Calu3 (cell line): ENCODE measurements around the gene TRIM22. TPM values are rescaled to one million over a fixed set of nuclear protein-coding genes. Genes with fewer than 3 reads are reported as not detected.

Experiments used
- BruUV-seq: library from RNA; stranded (reverse); fragments of 400-500 nt; replicated peaks from 2 replicates; lab custom pipeline; 2021; lab: Mats Ljungman, UMichigan
- CTCF ChIA-PET: fragments of 300-600 bp; sonication (Branson Sonifier 250); formaldehyde crosslinking; loops from one replicate; lab custom pipeline; 2022; ENCODE audit warnings: antibody characterized with exemption; lab: Charles Lee
- DNase-seq: peaks from one replicate; pipeline ENCODE4 v3.0.0; 2022
- H3K27ac Mint-ChIP-seq: one replicate; pipeline ENCODE4 v1.8.0; 2022; ENCODE audit warnings: mixed read lengths; ENCODE audit not compliant: unreplicated experiment
- H3K27me3 Mint-ChIP-seq: one replicate; pipeline ENCODE4 v1.8.0; 2022; ENCODE audit warnings: mixed read lengths; ENCODE audit not compliant: unreplicated experiment
- H3K36me3 Mint-ChIP-seq: one replicate; pipeline ENCODE4 v1.8.0; 2022; ENCODE audit warnings: mild to moderate bottlenecking, moderate library complexity, mixed read lengths; ENCODE audit not compliant: insufficient read depth, unreplicated experiment
- H3K4me1 Mint-ChIP-seq: one replicate; pipeline ENCODE4 v1.8.0; 2022; ENCODE audit warnings: mild to moderate bottlenecking, low read depth, mixed read lengths; ENCODE audit not compliant: unreplicated experiment
- H3K4me3 Mint-ChIP-seq: one replicate; pipeline ENCODE4 v1.8.0; 2022; ENCODE audit warnings: mild to moderate bottlenecking, low read depth, moderate library complexity, mixed read lengths; ENCODE audit not compliant: unreplicated experiment
- H3K9me3 Mint-ChIP-seq: one replicate; pipeline ENCODE4 v1.8.0; 2022; ENCODE audit warnings: low read depth, mixed read lengths; ENCODE audit not compliant: unreplicated experiment
- intact Hi-C: fragments of 100-400 bp; cut with micrococcal nuclease; formaldehyde crosslinking; loops from one replicate; pipeline ENCODE4 v1.10.0; 2022; ENCODE audit not compliant: unreplicated experiment
- total RNA-seq: library from RNA; stranded (reverse); gene quantifications from 2 replicates; pipeline ENCODE4 v1.2.3, GENCODE V29; 2022
- TF ChIP-seq, protein P1 (sequence below): fragments of 200-600 bp; IDR thresholded peaks from one replicate; pipeline ENCODE4 v1.8.0; 2022; ENCODE audit warnings: antibody characterized with exemption; ENCODE audit not compliant: unreplicated experiment

TRIM22 gene
- total RNA-seq, 1 experiment from 2014 or later, result 11.5 TPM

DNA sequence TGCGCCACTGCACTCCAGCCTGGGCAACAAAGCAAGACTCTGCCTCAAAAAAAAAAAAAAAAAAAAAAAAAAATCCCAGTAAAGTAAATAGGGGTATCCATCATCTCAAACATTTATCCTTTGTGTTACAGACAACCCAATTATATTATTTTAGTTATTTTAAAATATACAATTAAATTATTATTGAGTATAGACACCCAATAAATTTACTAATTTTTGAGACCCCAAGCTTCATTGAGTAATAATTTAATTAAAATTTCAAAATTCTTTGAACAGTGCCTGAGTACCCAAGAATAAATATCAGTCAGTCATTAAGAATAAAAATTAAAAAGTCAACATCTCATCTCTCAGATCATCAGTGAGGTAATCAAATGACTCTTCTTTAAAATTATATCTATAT is 64.4 kb downstream of the TRIM22 start, which contains the start of gene OR52N4:
OR52N4 (plus strand) TSS at position 301 of the 400 bp plus-strand sequence. CDS start 498 bp downstream, outside the sequence.
- no peak for DNase-seq
- H3K9me3 Mint-ChIP-seq, result peaks cover 3% of the 10 kb centered on the region
- no peak within 1 kb of the TSS for H3K27ac Mint-ChIP-seq
- H3K27me3 Mint-ChIP-seq, result no peaks in the 10 kb centered on the region
- intact Hi-C loops, result no loop called here
- H3K4me3 Mint-ChIP-seq, result no peak within 1 kb of the TSS
- BruUV-seq, result no TSS peak
- H3K4me1 Mint-ChIP-seq, result no peaks in the 10 kb centered on the region
- H3K36me3 Mint-ChIP-seq, result no peaks in the 10 kb centered on the region
- CTCF ChIA-PET, result no interaction called here
- TF ChIP-seq, protein P1, sequence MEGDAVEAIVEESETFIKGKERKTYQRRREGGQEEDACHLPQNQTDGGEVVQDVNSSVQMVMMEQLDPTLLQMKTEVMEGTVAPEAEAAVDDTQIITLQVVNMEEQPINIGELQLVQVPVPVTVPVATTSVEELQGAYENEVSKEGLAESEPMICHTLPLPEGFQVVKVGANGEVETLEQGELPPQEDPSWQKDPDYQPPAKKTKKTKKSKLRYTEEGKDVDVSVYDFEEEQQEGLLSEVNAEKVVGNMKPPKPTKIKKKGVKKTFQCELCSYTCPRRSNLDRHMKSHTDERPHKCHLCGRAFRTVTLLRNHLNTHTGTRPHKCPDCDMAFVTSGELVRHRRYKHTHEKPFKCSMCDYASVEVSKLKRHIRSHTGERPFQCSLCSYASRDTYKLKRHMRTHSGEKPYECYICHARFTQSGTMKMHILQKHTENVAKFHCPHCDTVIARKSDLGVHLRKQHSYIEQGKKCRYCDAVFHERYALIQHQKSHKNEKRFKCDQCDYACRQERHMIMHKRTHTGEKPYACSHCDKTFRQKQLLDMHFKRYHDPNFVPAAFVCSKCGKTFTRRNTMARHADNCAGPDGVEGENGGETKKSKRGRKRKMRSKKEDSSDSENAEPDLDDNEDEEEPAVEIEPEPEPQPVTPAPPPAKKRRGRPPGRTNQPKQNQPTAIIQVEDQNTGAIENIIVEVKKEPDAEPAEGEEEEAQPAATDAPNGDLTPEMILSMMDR, result no peak

Other genes with a start within 250 kb of the TRIM22 start
- gene OR51I1, start 248.3 kb upstream of the TRIM22 start, total RNA-seq, result not detected in 2 replicates
- not detected in 2 replicates for gene OR51I2, start 240.5 kb upstream of the TRIM22 start, total RNA-seq
- not detected in 2 replicates for gene OR52D1, start 201.1 kb upstream of the TRIM22 start, total RNA-seq
- not detected in 2 replicates for gene UBQLN3, start 179.8 kb upstream of the TRIM22 start, total RNA-seq
- 0.14 and 0.51 TPM in 2 replicates for gene UBQLNL, start 173.1 kb upstream of the TRIM22 start, total RNA-seq
- not detected in 2 replicates for gene OR52H1, start 141.2 kb upstream of the TRIM22 start, total RNA-seq
- not detected in 2 replicates for gene OR52B6, start 108.9 kb upstream of the TRIM22 start, total RNA-seq
- 0.80 and 2.8 TPM in 2 replicates for gene TRIM6, start 93.2 kb upstream of the TRIM22 start, total RNA-seq
- 9.9 and 13.1 TPM in 2 replicates for gene TRIM34, start 64.8 kb upstream of the TRIM22 start, total RNA-seq
- gene TRIM5, start 4.7 kb upstream of the TRIM22 start, total RNA-seq, result 36.8 and 44.1 TPM in 2 replicates
- gene OR56B1, start 46.7 kb downstream of the TRIM22 start, total RNA-seq, result not detected in 2 replicates
- gene OR52N4, start 64.5 kb downstream of the TRIM22 start, total RNA-seq, result not detected in 2 replicates
- gene OR52N5, start 93.6 kb downstream of the TRIM22 start, total RNA-seq, result not detected in 2 replicates
- gene OR52N1, start 101.5 kb downstream of the TRIM22 start, total RNA-seq, result not detected in 2 replicates
- not detected in 2 replicates for gene OR52N2, start 119.1 kb downstream of the TRIM22 start, total RNA-seq
- gene OR52E6, start 152.1 kb downstream of the TRIM22 start, total RNA-seq, result not detected in 2 replicates
- gene OR52E8, start 167.9 kb downstream of the TRIM22 start, total RNA-seq, result not detected in 2 replicates
- not detected in 2 replicates for gene OR52E4, start 190.8 kb downstream of the TRIM22 start, total RNA-seq
- gene OR52E5, start 203.4 kb downstream of the TRIM22 start, total RNA-seq, result not detected in 2 replicates